Erythroblast (primary cell): Measurements from ENCODE around the gene GRPEL1.

Experiments
- GATA1 ChIP-seq: IDR thresholded peaks from 2 replicates; pipeline ENCODE4 v1.6.1; 2011; ENCODE audit warnings: low read depth, mild to moderate bottlenecking, control low read depth, low read length, moderate library complexity
- POLR2A ChIP-seq: IDR thresholded peaks from 2 replicates; pipeline ENCODE4 v1.6.1; 2011; ENCODE audit warnings: mild to moderate bottlenecking, low read length

GRCh38 chr4:7067452-7068278, at the start of gene GRPEL1:
- TF ChIP-seq POLR2A (peak; percentile 97), GATA1 (no peak)
